HCT116 (cell line): ENCODE results near the gene PHF3. TPM values are rescaled to one million over a fixed set of nuclear protein-coding genes. Genes with fewer than 3 reads are reported as not detected.

Experiments
- ATAC-seq: fragments of 200-7000 bp; cut with Tn5 transposase; 2 replicates; pipeline ENCODE4 v1.9.1; 2020; ENCODE audit warnings: mild to moderate bottlenecking, moderate library complexity
- BruUV-seq: library from RNA; stranded (reverse); fragments of 400-500 nt; replicated peaks from 2 replicates; lab custom pipeline; 2021; lab: Mats Ljungman, UMichigan
- CTCF ChIA-PET: fragments of 300-600 bp; sonication (Branson Sonifier 250); formaldehyde crosslinking; loops from one replicate; lab custom pipeline; 2021; ENCODE audit warnings: antibody characterized with exemption; lab: Charles Lee
- POLR2A ChIA-PET: fragments of 300-600, 350-600 bp; sonication (Branson Sonifier 250); formaldehyde crosslinking; loops from one replicate; lab custom pipeline; 2021; ENCODE audit warnings: antibody characterized with exemption; lab: Charles Lee
- RAD21 ChIA-PET, 2 experiments: fragments of 300-600 bp; sonication (Branson Sonifier 250); formaldehyde crosslinking; loops; one replicate each; lab custom pipeline; 2023; ENCODE audit warnings: low total read pairs in 2 of 2; ENCODE audit not compliant: uncharacterized antibody in 2 of 2, unreplicated experiment in 2 of 2, low non-redundant PET in 1 of 2; lab: Charles Lee
- DNase-seq: peaks from one replicate; pipeline ENCODE4 v3.0.0-alpha.2; 2010; ENCODE audit warnings: low read depth, low spot score
- H2AFZ ChIP-seq: fragments of 200-600 bp; shearing (Covaris generic), sonication (generic); 2 replicates; pipeline ENCODE4 v1.6.1; 2017; ENCODE audit warnings: low read depth, mixed run types, mixed read lengths, antibody characterized with exemption, low read length; ENCODE audit not compliant: poor library complexity, severe bottlenecking
- H3K27ac ChIP-seq: 2 replicates; pipeline ENCODE4 v1.5.1; 2012; ENCODE audit warnings: low read depth, low read length
- H3K27me3 ChIP-seq: fragments of 200-600 bp; sonication (generic); 2 replicates; pipeline ENCODE4 v1.6.1; 2016; ENCODE audit warnings: mixed run types, low read length, mixed read lengths; ENCODE audit not compliant: insufficient read depth
- H3K36me3 ChIP-seq, 2 experiments: fragments of 200-500 bp in 1 of 2; fragments of 200-600 bp in 1 of 2; sonication (Bioruptor generic) in 1 of 2; sonication (generic) in 1 of 2; 2 replicates each; pipeline versions ENCODE4 v1.5.1 to v1.6.1; 2014 to 2016; ENCODE audit warnings: low read length in 2 of 2, inconsistent platforms in 1 of 2, mixed read lengths in 1 of 2, mixed run types in 1 of 2; ENCODE audit not compliant: insufficient read depth in 2 of 2, control insufficient read depth in 1 of 2
- H3K4me1 ChIP-seq, 2 experiments: fragments of 200-600 bp in 1 of 2; sonication (generic) in 1 of 2; 2 replicates each; pipeline versions ENCODE4 v1.5.1 to v1.6.1; 2012 to 2017; ENCODE audit warnings: low read length in 2 of 2, inconsistent platforms in 1 of 2, mild to moderate bottlenecking in 1 of 2, mixed read lengths in 1 of 2, mixed run types in 1 of 2, moderate library complexity in 1 of 2; ENCODE audit not compliant: insufficient read depth in 2 of 2, control insufficient read depth in 1 of 2
- H3K4me2 ChIP-seq: fragments of 200-600 bp; sonication (generic); 2 replicates; pipeline ENCODE4 v1.6.1; 2017; ENCODE audit warnings: mixed run types, low read length, mixed read lengths
- H3K4me3 ChIP-seq, 2 experiments: fragments of 200-600 bp in 1 of 2; sonication (generic) in 1 of 2; replicated peaks in 1 of 2; 2 replicates each; pipeline ENCODE4 v1.5.1; 2011 to 2016; ENCODE audit warnings: low read length in 2 of 2, control low read depth in 1 of 2, low read depth in 1 of 2, mild to moderate bottlenecking in 1 of 2, mixed read lengths in 1 of 2, mixed run types in 1 of 2
- H3K79me2 ChIP-seq: fragments of 200-600 bp; sonication (generic); 2 replicates; pipeline ENCODE4 v1.6.1; 2017; ENCODE audit warnings: mild to moderate bottlenecking, mixed run types, low read length, moderate library complexity, mixed read lengths; ENCODE audit not compliant: insufficient read depth
- H3K9ac ChIP-seq: fragments of 200-600 bp; sonication (generic); 2 replicates; pipeline ENCODE4 v1.6.1; 2016; ENCODE audit warnings: low read length, mixed read lengths
- H3K9me2 ChIP-seq: fragments of 200-600 bp; sonication (generic), shearing (Covaris generic); 2 replicates; pipeline ENCODE4 v1.6.1; 2017; ENCODE audit warnings: mixed run types, mild to moderate bottlenecking, moderate library complexity; ENCODE audit not compliant: insufficient read depth
- H3K9me3 ChIP-seq, 2 experiments: fragments of 200-500 bp in 1 of 2; fragments of 200-600 bp in 1 of 2; sonication (Bioruptor generic) in 1 of 2; sonication (generic) in 1 of 2; 2 replicates each; pipeline ENCODE4 v1.6.1; 2014 to 2017; ENCODE audit warnings: low read length in 2 of 2, mixed read lengths in 2 of 2, inconsistent platforms in 1 of 2, low read depth in 1 of 2, mild to moderate bottlenecking in 1 of 2, mixed run types in 1 of 2, moderate library complexity in 1 of 2; ENCODE audit not compliant: control insufficient read depth in 1 of 2, insufficient read depth in 1 of 2
- H4K20me1 ChIP-seq: fragments of 200-600 bp; sonication (generic), shearing (Covaris generic); 2 replicates; pipeline ENCODE4 v1.6.1; 2017; ENCODE audit warnings: mixed run types, mild to moderate bottlenecking, moderate library complexity; ENCODE audit not compliant: insufficient read depth
- ATF3 ChIP-seq: IDR thresholded peaks from 2 replicates; pipeline ENCODE4 v1.6.1; 2012
- CTCF ChIP-seq, 3 experiments: fragments of 200-600 bp in 1 of 3; sonication (generic) in 1 of 3; IDR thresholded peaks in 2 of 3; conservative IDR thresholded peaks in 1 of 3; 2 replicates each; pipeline ENCODE4 v1.5.1; 2012 to 2017; ENCODE audit warnings: low read depth in 2 of 3, low read length in 2 of 3, antibody characterized with exemption in 1 of 3, borderline replicate concordance in 1 of 3, control low read depth in 1 of 3, mild to moderate bottlenecking in 1 of 3, mixed read lengths in 1 of 3, mixed run types in 1 of 3, moderate library complexity in 1 of 3; ENCODE audit not compliant: insufficient read depth in 1 of 3
- EGR1 ChIP-seq: IDR thresholded peaks from 2 replicates; pipeline ENCODE4 v1.6.1; 2012; ENCODE audit warnings: low read depth
- FOSL1 ChIP-seq: IDR thresholded peaks from 2 replicates; pipeline ENCODE4 v1.6.1; 2012; ENCODE audit warnings: low read depth
- MAX ChIP-seq: IDR thresholded peaks from 2 replicates; pipeline ENCODE4 v1.6.1; 2012
- POLR2A ChIP-seq: IDR thresholded peaks from 2 replicates; pipeline ENCODE4 v1.7.0; 2011; ENCODE audit warnings: borderline replicate concordance; ENCODE audit not compliant: insufficient read depth, insufficient read length; ENCODE audit errors: extremely low read depth
- POLR2AphosphoS5 ChIP-seq: IDR thresholded peaks from 2 replicates; pipeline ENCODE4 v1.6.1; 2011; ENCODE audit warnings: mild to moderate bottlenecking, low read depth, low read length, moderate library complexity
- REST ChIP-seq: IDR thresholded peaks from 2 replicates; pipeline ENCODE4 v1.6.1; 2012; ENCODE audit warnings: low read depth
- SIN3A ChIP-seq: IDR thresholded peaks from 2 replicates; pipeline ENCODE4 v1.6.1; 2012; ENCODE audit warnings: low read depth
- SP1 ChIP-seq: IDR thresholded peaks from 2 replicates; pipeline ENCODE4 v1.6.1; 2012; ENCODE audit warnings: low read depth
- TCF7L2 ChIP-seq: IDR thresholded peaks from 2 replicates; pipeline ENCODE4 v1.7.0; 2011; ENCODE audit warnings: borderline replicate concordance, inconsistent platforms; ENCODE audit not compliant: insufficient read depth, insufficient read length; ENCODE audit errors: extremely low read depth
- ZFX ChIP-seq: fragments of 450-650 bp; IDR thresholded peaks from 2 replicates; pipeline ENCODE4 v1.6.1; 2017
- intact Hi-C: fragments of 100-400 bp; cut with micrococcal nuclease; formaldehyde crosslinking; loops from 2 replicates; pipeline ENCODE4 v1.10.0; 2022
- total RNA-seq: library from RNA; stranded (reverse); gene quantifications from one replicate; pipeline ENCODE4 v1.2.1, GENCODE V29; 2021; ENCODE audit not compliant: unreplicated experiment

Gene PHF3
- total RNA-seq, 1 experiment from 2014 or later = 51.1 TPM

- intact Hi-C loops = no loop called here
- Histone ChIP-seq H3K79me2 (no peaks in the 10 kb centered on the region), H3K27me3 (no peaks in the 10 kb centered on the region), H3K9me3 (no peaks in the 10 kb centered on the region), H3K27ac (no peak overlapping the region), H3K4me2 (no peak overlapping the region), H3K9ac (no peak overlapping the region), H3K4me3 (no peak overlapping the region), H4K20me1 (no peaks in the 10 kb centered on the region), H2AFZ (no peak overlapping the region), H3K4me1 (no peaks in the 10 kb centered on the region), H3K9me2 (no peaks in the 10 kb centered on the region), H3K36me3 (no peaks in the 10 kb centered on the region)
- RAD21 ChIA-PET = no interaction called here
- CTCF ChIA-PET = no interaction called here
- no TSS peak for BruUV-seq
- no peak for TF ChIP-seq EGR1
- no peak for TF ChIP-seq FOSL1
- no peak for TF ChIP-seq POLR2AphosphoS5
- DNase-seq (no peak), ATAC-seq (no peak)
- POLR2A ChIA-PET = no interaction called here
Observed at GRCh38 chr6:63724721-63725120, 89.1 kb downstream of the PHF3 start.

GRCh38 chr6:63730311-63730710 is 94.7 kb downstream of the PHF3 start:
- Histone ChIP-seq H3K4me3 (no peak overlapping the region), H3K4me2 (no peak overlapping the region), H3K9me3 (no peaks in the 10 kb centered on the region), H3K36me3 (no peaks in the 10 kb centered on the region), H3K9ac (no peak overlapping the region), H3K27me3 (no peaks in the 10 kb centered on the region), H3K9me2 (no peaks in the 10 kb centered on the region), H3K79me2 (no peaks in the 10 kb centered on the region), H4K20me1 (no peaks in the 10 kb centered on the region), H3K4me1 (peaks cover 4 to 6% of the 10 kb centered on the region in 2 experiments; a peak in 2 of 4 replicates), H3K27ac (no peak overlapping the region), H2AFZ (no peak overlapping the region)
- POLR2A ChIA-PET = no interaction called here
- RAD21 ChIA-PET = no interaction called here
- no TSS peak for BruUV-seq
- CTCF ChIA-PET = no interaction called here
- no peak for ATAC-seq
- DNase-seq = no peak
- intact Hi-C loops = no loop called here
- no peak for TF ChIP-seq REST
- no peak for TF ChIP-seq CTCF (IDR thresholded peaks at IDR 0.05 in 2 of 3, conservative IDR thresholded peaks at IDR 0.05 in 1 of 3; ENCODE audit: borderline replicate concordance in 1 of 3, insufficient read depth in 1 of 3, low read depth in 2 of 3, low read length in 2 of 3)
- no peak for TF ChIP-seq POLR2AphosphoS5
- TF ChIP-seq SIN3A = no peak
- TF ChIP-seq TCF7L2 = no peak
- no peak for TF ChIP-seq SP1
- no peak for TF ChIP-seq POLR2A
- no peak for TF ChIP-seq FOSL1
- no peak for TF ChIP-seq MAX
- no peak for TF ChIP-seq ZFX
- no peak for TF ChIP-seq ATF3
